ENCODE measurements around the gene TP53. TPM values are rescaled to one million over a fixed set of nuclear protein-coding genes. Genes with fewer than 3 reads are reported as not detected.

Gene TP53
- total RNA-seq, 4 donors from 2014 or later = 37.2 to 77.2 (median 65.2) TPM

DNA sequence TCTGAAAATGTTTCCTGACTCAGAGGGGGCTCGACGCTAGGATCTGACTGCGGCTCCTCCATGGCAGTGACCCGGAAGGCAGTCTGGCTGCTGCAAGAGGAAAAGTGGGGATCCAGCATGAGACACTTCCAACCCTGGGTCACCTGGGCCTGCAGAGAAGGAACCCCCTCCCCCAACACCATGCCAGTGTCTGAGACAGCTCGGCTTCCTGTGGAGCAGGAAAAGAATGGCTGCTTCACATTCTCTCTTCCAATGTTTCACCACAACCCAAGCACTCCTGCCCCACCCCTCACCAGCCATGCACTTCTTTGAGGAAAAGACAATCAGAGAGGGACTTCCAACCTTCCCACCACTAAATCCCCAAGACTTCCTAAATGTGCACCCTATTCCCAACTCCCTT, 10.8 kb downstream of the TP53 start:
- no peak overlapping the region for H3K4me3 ChIP-seq
- no peak for DNase-seq (ENCODE audit: low spot score in 2 of 2)
- H3K9me3 ChIP-seq = peaks cover 8% of the 10 kb centered on the region
- 79% methylated on average over 5 of the region's 5 CpGs for WGBS
- H3K27ac ChIP-seq = no peak overlapping the region
- H3K27me3 ChIP-seq = no peaks in the 10 kb centered on the region
- TF ChIP-seq POLR2AphosphoS5 (IDR thresholded peaks at IDR 0.05) (no peak), POLR2A (IDR thresholded peaks at IDR 0.05) (no peak), EP300 (IDR thresholded peaks at IDR 0.05) (no peak)
- TF ChIP-seq, protein P1, sequence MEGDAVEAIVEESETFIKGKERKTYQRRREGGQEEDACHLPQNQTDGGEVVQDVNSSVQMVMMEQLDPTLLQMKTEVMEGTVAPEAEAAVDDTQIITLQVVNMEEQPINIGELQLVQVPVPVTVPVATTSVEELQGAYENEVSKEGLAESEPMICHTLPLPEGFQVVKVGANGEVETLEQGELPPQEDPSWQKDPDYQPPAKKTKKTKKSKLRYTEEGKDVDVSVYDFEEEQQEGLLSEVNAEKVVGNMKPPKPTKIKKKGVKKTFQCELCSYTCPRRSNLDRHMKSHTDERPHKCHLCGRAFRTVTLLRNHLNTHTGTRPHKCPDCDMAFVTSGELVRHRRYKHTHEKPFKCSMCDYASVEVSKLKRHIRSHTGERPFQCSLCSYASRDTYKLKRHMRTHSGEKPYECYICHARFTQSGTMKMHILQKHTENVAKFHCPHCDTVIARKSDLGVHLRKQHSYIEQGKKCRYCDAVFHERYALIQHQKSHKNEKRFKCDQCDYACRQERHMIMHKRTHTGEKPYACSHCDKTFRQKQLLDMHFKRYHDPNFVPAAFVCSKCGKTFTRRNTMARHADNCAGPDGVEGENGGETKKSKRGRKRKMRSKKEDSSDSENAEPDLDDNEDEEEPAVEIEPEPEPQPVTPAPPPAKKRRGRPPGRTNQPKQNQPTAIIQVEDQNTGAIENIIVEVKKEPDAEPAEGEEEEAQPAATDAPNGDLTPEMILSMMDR (IDR thresholded peaks at IDR 0.05) = no peak
- H3K4me1 ChIP-seq = no peaks in the 10 kb centered on the region
- H3K36me3 ChIP-seq = peaks cover 50% of the 10 kb centered on the region

DNA sequence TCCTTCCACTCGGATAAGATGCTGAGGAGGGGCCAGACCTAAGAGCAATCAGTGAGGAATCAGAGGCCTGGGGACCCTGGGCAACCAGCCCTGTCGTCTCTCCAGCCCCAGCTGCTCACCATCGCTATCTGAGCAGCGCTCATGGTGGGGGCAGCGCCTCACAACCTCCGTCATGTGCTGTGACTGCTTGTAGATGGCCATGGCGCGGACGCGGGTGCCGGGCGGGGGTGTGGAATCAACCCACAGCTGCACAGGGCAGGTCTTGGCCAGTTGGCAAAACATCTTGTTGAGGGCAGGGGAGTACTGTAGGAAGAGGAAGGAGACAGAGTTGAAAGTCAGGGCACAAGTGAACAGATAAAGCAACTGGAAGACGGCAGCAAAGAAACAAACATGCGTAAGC, 12.4 kb downstream of the TP53 start:
- Histone ChIP-seq H3K4me1 (no peaks in the 10 kb centered on the region), H3K27ac (no peak overlapping the region), H3K27me3 (no peaks in the 10 kb centered on the region), H3K36me3 (peaks cover 66% of the 10 kb centered on the region), H3K9me3 (peaks cover 8% of the 10 kb centered on the region), H3K4me3 (no peak overlapping the region)
- TF ChIP-seq, protein P1 (IDR thresholded peaks at IDR 0.05) = no peak
- TF ChIP-seq EP300 (IDR thresholded peaks at IDR 0.05) (no peak), POLR2AphosphoS5 (IDR thresholded peaks at IDR 0.05) (no peak), POLR2A (IDR thresholded peaks at IDR 0.05) (no peak)
- no peak for DNase-seq (ENCODE audit: low spot score in 2 of 2)
- 89% methylated on average over 14 of the region's 14 CpGs for WGBS

DNA sequence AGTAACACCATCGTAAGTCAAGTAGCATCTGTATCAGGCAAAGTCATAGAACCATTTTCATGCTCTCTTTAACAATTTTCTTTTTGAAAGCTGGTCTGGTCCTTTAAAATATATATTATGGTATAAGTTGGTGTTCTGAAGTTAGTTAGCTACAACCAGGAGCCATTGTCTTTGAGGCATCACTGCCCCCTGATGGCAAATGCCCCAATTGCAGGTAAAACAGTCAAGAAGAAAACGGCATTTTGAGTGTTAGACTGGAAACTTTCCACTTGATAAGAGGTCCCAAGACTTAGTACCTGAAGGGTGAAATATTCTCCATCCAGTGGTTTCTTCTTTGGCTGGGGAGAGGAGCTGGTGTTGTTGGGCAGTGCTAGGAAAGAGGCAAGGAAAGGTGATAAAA, 14.1 kb downstream of the TP53 start:
- no peak for DNase-seq (ENCODE audit: low spot score in 2 of 2)
- H3K27ac ChIP-seq = no peak overlapping the region
- peaks cover 8% of the 10 kb centered on the region for H3K9me3 ChIP-seq
- 86% methylated on average over 2 of the region's 2 CpGs for WGBS
- H3K4me1 ChIP-seq = no peaks in the 10 kb centered on the region
- H3K27me3 ChIP-seq = no peaks in the 10 kb centered on the region
- peaks cover 82% of the 10 kb centered on the region for H3K36me3 ChIP-seq
- no peak for TF ChIP-seq POLR2A (IDR thresholded peaks at IDR 0.05)
- TF ChIP-seq POLR2AphosphoS5 (IDR thresholded peaks at IDR 0.05) = no peak
- no peak for TF ChIP-seq EP300 (IDR thresholded peaks at IDR 0.05)
- TF ChIP-seq, protein P1 (IDR thresholded peaks at IDR 0.05) = no peak
- no peak overlapping the region for H3K4me3 ChIP-seq

DNA sequence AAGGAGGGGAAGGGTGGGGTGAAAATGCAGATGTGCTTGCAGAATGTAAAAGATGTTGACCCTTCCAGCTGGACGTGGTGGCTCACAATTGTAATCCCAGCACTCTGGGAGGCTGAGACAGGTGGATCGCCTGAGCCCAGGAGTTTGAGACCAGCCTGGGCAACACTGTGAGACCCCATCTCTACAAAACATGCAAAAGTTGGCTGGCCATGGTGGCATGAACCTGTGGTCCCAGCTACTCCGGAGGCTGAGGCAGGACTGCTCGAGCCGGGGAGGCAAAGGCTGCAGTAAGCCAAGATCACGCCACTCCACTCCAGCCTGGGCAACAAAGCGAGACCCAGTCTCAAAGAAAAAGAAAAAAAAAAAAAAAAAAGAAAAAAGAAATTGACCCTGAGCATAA, 18.8 kb downstream of the TP53 start:
- no peak for TF ChIP-seq EP300 (IDR thresholded peaks at IDR 0.05)
- TF ChIP-seq POLR2AphosphoS5 (IDR thresholded peaks at IDR 0.05) = no peak
- TF ChIP-seq POLR2A (IDR thresholded peaks at IDR 0.05) = no peak
- TF ChIP-seq, protein P1 (IDR thresholded peaks at IDR 0.05) = no peak
- Histone ChIP-seq H3K9me3 (peaks cover 3% of the 10 kb centered on the region), H3K4me3 (no peak overlapping the region), H3K27me3 (no peaks in the 10 kb centered on the region), H3K4me1 (no peaks in the 10 kb centered on the region), H3K27ac (no peak overlapping the region), H3K36me3 (peaks cover 68% of the 10 kb centered on the region)
- DNase-seq (ENCODE audit: low spot score in 2 of 2) = no peak
- 94% methylated on average over 7 of the region's 7 CpGs for WGBS

DNA sequence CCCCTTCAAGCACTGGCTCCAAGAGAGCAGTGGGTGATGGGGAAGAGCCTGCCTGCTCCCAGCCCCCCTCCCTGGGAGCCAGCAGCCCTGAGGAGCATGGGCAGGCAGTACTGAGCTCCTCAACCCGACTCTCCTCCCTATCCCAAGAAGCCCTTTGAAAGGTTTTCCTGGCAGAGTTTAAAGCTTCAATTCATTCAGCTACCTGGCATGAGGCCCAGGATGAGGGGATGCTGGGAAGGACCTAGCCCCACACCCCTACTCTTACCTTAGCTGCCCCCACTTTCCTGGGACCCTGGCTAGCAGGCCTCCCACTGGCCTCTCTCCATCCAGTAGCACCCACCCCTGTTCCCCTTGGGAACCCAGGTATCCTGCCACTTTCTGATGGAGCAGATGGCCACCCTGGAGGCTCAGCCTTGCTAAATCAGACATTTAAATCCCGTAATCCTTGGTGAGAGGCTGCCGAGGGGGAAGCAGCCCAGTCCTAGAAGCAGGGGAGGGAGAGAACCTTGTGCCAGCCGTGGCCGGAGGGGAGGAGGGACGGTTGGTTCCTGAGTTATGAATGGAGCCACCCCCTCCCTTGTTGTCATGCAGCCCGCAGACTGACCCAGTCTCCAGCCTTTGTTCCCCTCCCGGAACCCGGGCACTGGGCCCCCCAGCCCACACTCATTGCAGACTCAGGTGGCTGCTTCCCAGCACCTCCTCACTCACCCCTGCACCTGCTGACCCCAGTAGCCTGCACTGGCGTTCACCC, 19.5 kb downstream of the TP53 start:
- H3K9me3 ChIP-seq = no peaks in the 10 kb centered on the region
- H3K27me3 ChIP-seq = no peaks in the 10 kb centered on the region
- peaks cover 61% of the 10 kb centered on the region for H3K36me3 ChIP-seq
- DNase-seq (ENCODE audit: low spot score in 2 of 2) = no peak
- H3K4me1 ChIP-seq = no peaks in the 10 kb centered on the region
- WGBS = 58% methylated on average over 9 of the region's 10 CpGs
- TF ChIP-seq, protein P1 (IDR thresholded peaks at IDR 0.05) = no peak
- TF ChIP-seq EP300 (IDR thresholded peaks at IDR 0.05) (no peak), POLR2AphosphoS5 (IDR thresholded peaks at IDR 0.05) (no peak), POLR2A (IDR thresholded peaks at IDR 0.05) (no peak)
- H3K4me3 ChIP-seq = no peak overlapping the region
- H3K27ac ChIP-seq = no peak overlapping the region
